C4-2B (cell line): ENCODE measurements around the gene TPT1.

Source experiments
- ZFX ChIP-seq: fragments of 450-650 bp; IDR thresholded peaks from 2 replicates; pipeline ENCODE4 v1.6.1; 2017
- TF ChIP-seq, protein P1 (sequence below): fragments of 450-650 bp; conservative IDR thresholded peaks from 2 replicates; pipeline ENCODE4 v1.5.1; 2017; ENCODE audit warnings: mild to moderate bottlenecking

DNA sequence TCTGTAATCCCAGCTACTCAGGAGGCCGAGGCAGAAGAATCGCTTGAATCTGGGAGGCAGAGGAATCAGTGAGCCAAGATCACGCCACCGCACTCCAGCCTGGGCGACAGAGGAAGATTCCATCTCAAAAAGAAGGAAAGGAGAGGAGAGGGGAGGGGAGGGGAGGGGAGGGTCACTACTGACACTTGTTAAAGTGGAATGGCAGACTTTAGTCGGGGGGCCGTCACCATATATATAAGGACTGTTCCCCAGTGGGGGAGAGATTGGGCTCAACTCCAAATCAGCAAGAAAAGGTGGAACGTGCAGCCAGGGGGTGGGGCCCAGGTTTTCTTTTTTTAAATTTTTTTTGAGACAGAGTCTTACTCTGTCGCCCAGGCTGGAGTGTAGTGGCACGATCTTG is 26.2 kb downstream of the TPT1 start:
- TF ChIP-seq, protein P1, sequence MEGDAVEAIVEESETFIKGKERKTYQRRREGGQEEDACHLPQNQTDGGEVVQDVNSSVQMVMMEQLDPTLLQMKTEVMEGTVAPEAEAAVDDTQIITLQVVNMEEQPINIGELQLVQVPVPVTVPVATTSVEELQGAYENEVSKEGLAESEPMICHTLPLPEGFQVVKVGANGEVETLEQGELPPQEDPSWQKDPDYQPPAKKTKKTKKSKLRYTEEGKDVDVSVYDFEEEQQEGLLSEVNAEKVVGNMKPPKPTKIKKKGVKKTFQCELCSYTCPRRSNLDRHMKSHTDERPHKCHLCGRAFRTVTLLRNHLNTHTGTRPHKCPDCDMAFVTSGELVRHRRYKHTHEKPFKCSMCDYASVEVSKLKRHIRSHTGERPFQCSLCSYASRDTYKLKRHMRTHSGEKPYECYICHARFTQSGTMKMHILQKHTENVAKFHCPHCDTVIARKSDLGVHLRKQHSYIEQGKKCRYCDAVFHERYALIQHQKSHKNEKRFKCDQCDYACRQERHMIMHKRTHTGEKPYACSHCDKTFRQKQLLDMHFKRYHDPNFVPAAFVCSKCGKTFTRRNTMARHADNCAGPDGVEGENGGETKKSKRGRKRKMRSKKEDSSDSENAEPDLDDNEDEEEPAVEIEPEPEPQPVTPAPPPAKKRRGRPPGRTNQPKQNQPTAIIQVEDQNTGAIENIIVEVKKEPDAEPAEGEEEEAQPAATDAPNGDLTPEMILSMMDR, result no peak
- TF ChIP-seq ZFX, result no peak
